Measurements from ENCODE around the gene ADORA1.

Gene ADORA1

DNA sequence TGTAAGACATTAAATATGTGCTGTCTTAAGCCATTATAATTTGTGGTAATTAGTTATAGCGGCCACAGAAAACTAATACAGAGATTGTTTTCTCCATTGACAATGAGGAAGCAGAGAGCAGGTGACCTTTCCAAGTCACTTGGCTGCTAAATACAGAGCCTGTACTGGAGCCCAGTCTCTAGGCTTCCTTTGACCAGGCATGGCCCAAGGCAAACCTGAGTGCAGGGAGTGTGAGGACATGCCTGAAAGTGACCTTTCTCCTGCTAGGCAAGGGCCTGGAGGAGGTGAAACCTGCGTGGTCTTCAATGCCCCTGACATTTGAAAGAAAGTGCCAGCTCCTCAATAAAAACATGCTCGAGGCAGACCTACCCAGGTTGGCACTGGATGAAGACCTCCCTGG is 71.5 kb downstream of the ADORA1 start:
- peaks cover 5% of the 10 kb centered on the region for H3K27me3 ChIP-seq (ENCODE audit: control insufficient read depth, insufficient read depth, low read length)
- H3K36me3 ChIP-seq (ENCODE audit: control insufficient read depth, insufficient read depth, low read length): no peaks in the 10 kb centered on the region

DNA sequence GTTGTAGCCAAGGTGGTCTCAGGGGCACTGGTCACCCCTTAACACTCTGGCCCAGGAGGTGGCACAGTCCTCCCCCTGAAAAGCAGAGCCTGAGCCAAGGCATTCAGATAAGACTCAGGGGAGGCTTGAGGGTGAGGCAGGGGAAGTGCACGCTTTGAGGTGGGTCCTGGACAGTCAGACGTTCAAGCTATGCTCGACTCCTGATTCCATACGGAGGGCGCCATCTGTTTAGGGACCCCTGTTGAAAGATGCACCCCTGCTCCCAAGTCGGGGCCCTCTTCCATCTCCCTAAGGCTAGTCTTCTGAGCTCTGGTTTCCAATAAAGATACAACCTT is 71.9 kb downstream of the ADORA1 start:
- Histone ChIP-seq H3K9ac (ENCODE audit: low read depth, low read length) (no peak overlapping the region), H3K36me3 (ENCODE audit: control insufficient read depth, insufficient read depth, low read length) (no peaks in the 10 kb centered on the region), H3K4me3 (ENCODE audit: low read depth, low read length) (no peak overlapping the region), H3K9me3 (ENCODE audit: control insufficient read depth, insufficient read depth, low read length) (no peaks in the 10 kb centered on the region), H3K4me1 (ENCODE audit: control insufficient read depth, insufficient read depth, low read length) (no peaks in the 10 kb centered on the region), H3K27me3 (ENCODE audit: control insufficient read depth, insufficient read depth, low read length) (peaks cover 5% of the 10 kb centered on the region)

More for the DNA sequence above, 71.5 kb downstream of the ADORA1 start:
- no peaks in the 10 kb centered on the region for H3K4me1 ChIP-seq (ENCODE audit: control insufficient read depth, insufficient read depth, low read length)
- no peak overlapping the region for H3K4me3 ChIP-seq (ENCODE audit: low read depth, low read length)
- no peaks in the 10 kb centered on the region for H3K9me3 ChIP-seq (ENCODE audit: control insufficient read depth, insufficient read depth, low read length)
- H3K9ac ChIP-seq (ENCODE audit: low read depth, low read length): no peak overlapping the region

GRCh38 chr1:203199816-203200571 is 72.5 kb downstream of the ADORA1 start:
- no peaks in the 10 kb centered on the region for H3K4me1 ChIP-seq (ENCODE audit: control insufficient read depth, insufficient read depth, low read length)
- H3K27me3 ChIP-seq (ENCODE audit: control insufficient read depth, insufficient read depth, low read length): peaks cover 5% of the 10 kb centered on the region
- no peaks in the 10 kb centered on the region for H3K36me3 ChIP-seq (ENCODE audit: control insufficient read depth, insufficient read depth, low read length)
- no peak overlapping the region for H3K4me3 ChIP-seq (ENCODE audit: low read depth, low read length)
- no peak overlapping the region for H3K9ac ChIP-seq (ENCODE audit: low read depth, low read length)
- H3K9me3 ChIP-seq (ENCODE audit: control insufficient read depth, insufficient read depth, low read length): no peaks in the 10 kb centered on the region

GRCh38 chr1:203200916-203201315 is 73.4 kb downstream of the ADORA1 start:
- no peak overlapping the region for H3K9ac ChIP-seq (ENCODE audit: low read depth, low read length)
- H3K4me1 ChIP-seq (ENCODE audit: control insufficient read depth, insufficient read depth, low read length): no peaks in the 10 kb centered on the region
- H3K36me3 ChIP-seq (ENCODE audit: control insufficient read depth, insufficient read depth, low read length): no peaks in the 10 kb centered on the region
- no peaks in the 10 kb centered on the region for H3K9me3 ChIP-seq (ENCODE audit: control insufficient read depth, insufficient read depth, low read length)
- H3K27me3 ChIP-seq (ENCODE audit: control insufficient read depth, insufficient read depth, low read length): peaks cover 5% of the 10 kb centered on the region
- no peak overlapping the region for H3K4me3 ChIP-seq (ENCODE audit: low read depth, low read length)

GRCh38 chr1:203201516-203202205 is 74.1 kb downstream of the ADORA1 start:
- Histone ChIP-seq H3K9me3 (ENCODE audit: control insufficient read depth, insufficient read depth, low read length) (no peaks in the 10 kb centered on the region), H3K9ac (ENCODE audit: low read depth, low read length) (no peak overlapping the region), H3K36me3 (ENCODE audit: control insufficient read depth, insufficient read depth, low read length) (no peaks in the 10 kb centered on the region), H3K4me1 (ENCODE audit: control insufficient read depth, insufficient read depth, low read length) (no peaks in the 10 kb centered on the region), H3K27me3 (ENCODE audit: control insufficient read depth, insufficient read depth, low read length) (peaks cover 5% of the 10 kb centered on the region), H3K4me3 (ENCODE audit: low read depth, low read length) (no peak overlapping the region)

DNA sequence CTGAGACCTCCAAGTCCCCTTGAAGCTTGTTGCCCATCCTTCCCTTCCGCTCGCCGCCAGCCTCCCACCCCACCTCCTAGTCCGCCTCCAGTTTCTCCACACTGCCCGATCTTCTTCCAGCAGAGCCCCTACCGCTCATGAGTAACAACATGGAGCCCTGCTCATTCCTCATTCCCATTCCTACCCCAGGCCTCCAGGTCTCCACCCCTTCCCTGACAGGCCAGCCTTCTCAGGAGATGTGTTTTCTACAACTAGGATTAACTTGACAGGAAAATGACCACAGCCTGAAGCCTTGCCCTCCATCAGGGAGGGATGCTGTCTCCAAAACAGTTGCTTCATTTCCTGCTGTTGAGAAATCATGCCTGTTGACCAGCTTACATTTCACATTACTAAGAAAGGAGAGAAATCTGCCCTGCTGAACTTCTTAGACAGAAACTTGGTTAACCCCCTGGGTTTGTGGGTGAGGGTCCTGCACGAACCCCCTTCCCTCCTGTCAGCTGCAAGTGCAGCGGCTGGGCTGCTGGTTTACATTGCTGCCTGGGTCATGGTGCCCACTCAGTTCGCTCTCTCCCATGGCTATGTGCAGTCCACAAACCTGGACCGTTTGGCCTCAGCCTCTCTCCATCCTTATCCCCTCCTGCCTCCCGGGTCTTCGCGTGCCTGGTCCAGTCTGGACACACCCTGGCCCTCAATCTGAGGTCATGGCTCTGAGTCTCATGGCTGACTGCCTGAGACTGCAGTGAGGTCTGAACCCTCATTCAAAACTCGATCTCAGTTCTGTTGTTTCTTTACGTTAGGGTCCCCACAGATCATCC is 75.1 kb downstream of the ADORA1 start:
- H3K9me3 ChIP-seq (ENCODE audit: control insufficient read depth, insufficient read depth, low read length): no peaks in the 10 kb centered on the region
- H3K9ac ChIP-seq (ENCODE audit: low read depth, low read length): no peak overlapping the region
- no peaks in the 10 kb centered on the region for H3K36me3 ChIP-seq (ENCODE audit: control insufficient read depth, insufficient read depth, low read length)
- no peak overlapping the region for H3K4me3 ChIP-seq (ENCODE audit: low read depth, low read length)
- H3K27me3 ChIP-seq (ENCODE audit: control insufficient read depth, insufficient read depth, low read length): peaks cover 5% of the 10 kb centered on the region
- H3K4me1 ChIP-seq (ENCODE audit: control insufficient read depth, insufficient read depth, low read length): no peaks in the 10 kb centered on the region

GRCh38 chr1:203204756-203205155 is 77.2 kb downstream of the ADORA1 start:
- Histone ChIP-seq H3K4me1 (ENCODE audit: control insufficient read depth, insufficient read depth, low read length) (no peaks in the 10 kb centered on the region), H3K9me3 (ENCODE audit: control insufficient read depth, insufficient read depth, low read length) (no peaks in the 10 kb centered on the region), H3K27me3 (ENCODE audit: control insufficient read depth, insufficient read depth, low read length) (peaks cover 5% of the 10 kb centered on the region), H3K36me3 (ENCODE audit: control insufficient read depth, insufficient read depth, low read length) (no peaks in the 10 kb centered on the region), H3K4me3 (ENCODE audit: low read depth, low read length) (no peak overlapping the region), H3K9ac (ENCODE audit: low read depth, low read length) (no peak overlapping the region)

DNA sequence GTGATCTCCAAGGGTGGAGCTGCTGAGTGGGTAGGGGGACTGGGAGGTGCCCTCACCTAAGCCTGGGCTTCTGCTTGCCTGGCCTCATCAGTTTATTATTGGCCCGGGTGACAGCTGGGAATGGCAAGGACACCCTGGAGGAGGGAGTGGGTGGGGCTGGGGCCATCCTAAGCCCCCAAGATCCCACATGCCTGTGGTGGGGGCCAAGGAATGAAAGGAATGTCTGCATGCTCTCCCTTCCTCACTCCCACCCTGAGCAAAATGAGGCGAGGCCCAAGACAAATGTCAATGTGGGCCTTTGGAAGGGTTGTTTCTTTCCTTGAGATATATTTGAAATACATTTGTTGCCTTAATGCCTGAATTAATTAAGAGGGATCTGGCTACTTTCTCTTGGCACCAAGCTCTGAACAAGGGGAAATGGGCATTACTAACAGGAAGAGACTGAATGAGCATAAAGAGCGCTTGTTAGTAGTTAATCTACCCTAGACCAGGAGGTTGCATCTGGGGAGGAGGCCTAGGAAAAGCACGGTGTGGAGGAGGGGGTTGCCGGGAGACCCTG is 78.7 kb downstream of the ADORA1 start:
- no peaks in the 10 kb centered on the region for H3K4me1 ChIP-seq (ENCODE audit: control insufficient read depth, insufficient read depth, low read length)
- H3K27me3 ChIP-seq (ENCODE audit: control insufficient read depth, insufficient read depth, low read length): no peaks in the 10 kb centered on the region
- no peak overlapping the region for H3K9ac ChIP-seq (ENCODE audit: low read depth, low read length)
- no peak overlapping the region for H3K4me3 ChIP-seq (ENCODE audit: low read depth, low read length)
- H3K9me3 ChIP-seq (ENCODE audit: control insufficient read depth, insufficient read depth, low read length): no peaks in the 10 kb centered on the region
- no peaks in the 10 kb centered on the region for H3K36me3 ChIP-seq (ENCODE audit: control insufficient read depth, insufficient read depth, low read length)

DNA sequence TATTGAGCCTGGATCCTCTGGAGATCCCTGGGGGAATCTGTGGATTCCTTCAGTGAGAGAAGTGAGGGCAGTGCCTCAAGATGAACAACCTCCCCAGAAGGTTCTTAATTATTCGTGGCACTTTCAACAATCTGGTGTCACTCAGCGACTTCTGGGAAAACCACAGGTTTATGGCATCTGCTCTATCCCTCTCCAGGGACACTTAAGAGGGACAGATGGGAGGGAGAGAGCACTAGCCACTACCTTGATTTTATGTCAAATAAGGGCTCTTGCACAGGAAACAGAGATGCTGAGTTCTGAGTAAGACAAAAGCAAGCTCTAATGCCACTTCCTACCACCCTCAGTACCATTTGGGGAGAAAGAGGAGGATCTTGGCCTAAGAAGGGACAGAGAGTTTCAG is 80.2 kb downstream of the ADORA1 start:
- no peak overlapping the region for H3K4me3 ChIP-seq (ENCODE audit: low read depth, low read length)
- no peaks in the 10 kb centered on the region for H3K4me1 ChIP-seq (ENCODE audit: control insufficient read depth, insufficient read depth, low read length)
- H3K36me3 ChIP-seq (ENCODE audit: control insufficient read depth, insufficient read depth, low read length): no peaks in the 10 kb centered on the region
- no peaks in the 10 kb centered on the region for H3K9me3 ChIP-seq (ENCODE audit: control insufficient read depth, insufficient read depth, low read length)
- no peaks in the 10 kb centered on the region for H3K27me3 ChIP-seq (ENCODE audit: control insufficient read depth, insufficient read depth, low read length)
- H3K9ac ChIP-seq (ENCODE audit: low read depth, low read length): no peak overlapping the region

DNA sequence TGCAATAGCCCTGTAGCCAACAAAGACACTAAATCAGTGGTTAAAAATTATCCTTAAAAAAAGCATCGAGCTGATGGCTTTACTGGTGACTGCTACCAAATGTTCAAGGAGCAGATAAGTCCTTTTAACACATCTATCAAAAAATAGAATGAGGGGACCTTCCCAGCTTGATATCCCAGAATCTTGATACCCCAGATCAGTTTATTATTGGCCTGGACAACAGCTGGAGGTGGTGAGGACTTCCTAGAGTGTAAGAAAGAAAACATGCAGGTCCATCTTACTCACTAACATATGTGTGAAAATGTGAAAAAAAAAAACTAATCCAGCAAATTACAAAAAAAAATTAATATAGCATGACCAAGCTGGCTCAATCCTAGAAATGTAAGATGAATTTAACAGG is 80.7 kb downstream of the ADORA1 start:
- no peaks in the 10 kb centered on the region for H3K4me1 ChIP-seq (ENCODE audit: control insufficient read depth, insufficient read depth, low read length)
- no peaks in the 10 kb centered on the region for H3K9me3 ChIP-seq (ENCODE audit: control insufficient read depth, insufficient read depth, low read length)
- H3K36me3 ChIP-seq (ENCODE audit: control insufficient read depth, insufficient read depth, low read length): no peaks in the 10 kb centered on the region
- H3K27me3 ChIP-seq (ENCODE audit: control insufficient read depth, insufficient read depth, low read length): no peaks in the 10 kb centered on the region
- no peak overlapping the region for H3K4me3 ChIP-seq (ENCODE audit: low read depth, low read length)
- H3K9ac ChIP-seq (ENCODE audit: low read depth, low read length): no peak overlapping the region

GRCh38 chr1:203210350-203210749 is 82.8 kb downstream of the ADORA1 start:
- H3K9me3 ChIP-seq (ENCODE audit: control insufficient read depth, insufficient read depth, low read length): no peaks in the 10 kb centered on the region
- no peaks in the 10 kb centered on the region for H3K27me3 ChIP-seq (ENCODE audit: control insufficient read depth, insufficient read depth, low read length)

More at GRCh38 chr1:203210350-203210749, 82.8 kb downstream of the ADORA1 start:
- Histone ChIP-seq H3K9ac (ENCODE audit: low read depth, low read length) (no peak overlapping the region), H3K4me3 (ENCODE audit: low read depth, low read length) (no peak overlapping the region), H3K4me1 (ENCODE audit: control insufficient read depth, insufficient read depth, low read length) (no peaks in the 10 kb centered on the region), H3K36me3 (ENCODE audit: control insufficient read depth, insufficient read depth, low read length) (no peaks in the 10 kb centered on the region)
